GM12878 (cell line): Measurements from ENCODE around the gene SUSD6. TPM values are rescaled to one million over a fixed set of nuclear protein-coding genes. Genes with fewer than 3 reads are reported as not detected.

Experiments
- BRCA1 ChIP-seq: IDR thresholded peaks from 2 replicates; pipeline ENCODE4 v1.6.1; 2011; ENCODE audit warnings: low read depth, low read length, improper control_type of control experiment
- CEBPZ ChIP-seq: fragments of 150-350 bp; IDR thresholded peaks from 2 replicates; pipeline ENCODE4 v1.6.1; 2016; ENCODE audit warnings: low read depth, low read length
- CHD1 ChIP-seq: IDR thresholded peaks from 2 replicates; pipeline ENCODE4 v1.6.1; 2012; ENCODE audit warnings: low read depth, low read length, improper control_type of control experiment
- IKZF2 ChIP-seq, 2 experiments: fragments of 450-650 bp; IDR thresholded peaks; 2 replicates each; pipeline ENCODE4 v1.6.1; 2017; ENCODE audit warnings: mild to moderate bottlenecking in 2 of 2, moderate library complexity in 2 of 2
- RBBP5 ChIP-seq: fragments of 200-600 bp; sonication (generic); conservative IDR thresholded peaks from 2 replicates; pipeline ENCODE4 v1.6.1; 2016
- SIN3A ChIP-seq: IDR thresholded peaks from 2 replicates; pipeline ENCODE4 v1.6.1; 2012; ENCODE audit warnings: low read depth, low read length, improper control_type of control experiment
- polyA plus RNA-seq, 11 experiments: library from polyadenylated mRNA; depleted of rRNA in 4 of 11; unstranded in 6 of 11; stranded (reverse) in 5 of 11; fragments of >200 nt; fragmentation: Nextera tagmentation in 4 of 11; fragmentation: Illumina TruSeq in 1 of 11; extraction: Ambion mirVana in 4 of 11; extraction: Trizol in 1 of 11; gene quantifications; 1 replicate in 1 of 11; 2 replicates in 10 of 11; pipeline versions ENCODE4 v1.2.1 to v1.2.3, GENCODE V29; 2011 to 2016; ENCODE audit warnings: inconsistent platforms in 2 of 11, missing spikeins in 2 of 11, low read depth in 1 of 11
- total RNA-seq, 4 experiments: library from RNA; depleted of rRNA in 3 of 4; stranded (reverse); fragments of >200 nt in 3 of 4; fragmentation: Illumina TruSeq in 1 of 4; extraction: Trizol in 1 of 4; gene quantifications; 2 replicates each; pipeline versions ENCODE4 v1.2.1 to v1.2.3, GENCODE V29; 2013 to 2021
- TF ChIP-seq, protein P1 (sequence below): fragments of 450-650 bp; IDR thresholded peaks from 2 replicates; pipeline ENCODE4 v1.6.1; 2017; ENCODE audit warnings: mild to moderate bottlenecking, moderate library complexity
- TF ChIP-seq, protein P2 (sequence below): fragments of 450-650 bp; formaldehyde crosslinking; IDR thresholded peaks from 2 replicates; pipeline ENCODE4 v1.4.0; 2022; ENCODE audit warnings: mild to moderate bottlenecking, moderate library complexity

The SUSD6 gene
- total and polyA plus RNA-seq, 10 of the 15 experiments (the other 5 are each of a cell fraction or from before 2014, with no cell fraction given), result 6.6 to 39.8 (median 20.2) TPM

- TF ChIP-seq RBBP5, result no peak
- no peak for TF ChIP-seq CHD1
- no peak for TF ChIP-seq SIN3A
- TF ChIP-seq, protein P1, sequence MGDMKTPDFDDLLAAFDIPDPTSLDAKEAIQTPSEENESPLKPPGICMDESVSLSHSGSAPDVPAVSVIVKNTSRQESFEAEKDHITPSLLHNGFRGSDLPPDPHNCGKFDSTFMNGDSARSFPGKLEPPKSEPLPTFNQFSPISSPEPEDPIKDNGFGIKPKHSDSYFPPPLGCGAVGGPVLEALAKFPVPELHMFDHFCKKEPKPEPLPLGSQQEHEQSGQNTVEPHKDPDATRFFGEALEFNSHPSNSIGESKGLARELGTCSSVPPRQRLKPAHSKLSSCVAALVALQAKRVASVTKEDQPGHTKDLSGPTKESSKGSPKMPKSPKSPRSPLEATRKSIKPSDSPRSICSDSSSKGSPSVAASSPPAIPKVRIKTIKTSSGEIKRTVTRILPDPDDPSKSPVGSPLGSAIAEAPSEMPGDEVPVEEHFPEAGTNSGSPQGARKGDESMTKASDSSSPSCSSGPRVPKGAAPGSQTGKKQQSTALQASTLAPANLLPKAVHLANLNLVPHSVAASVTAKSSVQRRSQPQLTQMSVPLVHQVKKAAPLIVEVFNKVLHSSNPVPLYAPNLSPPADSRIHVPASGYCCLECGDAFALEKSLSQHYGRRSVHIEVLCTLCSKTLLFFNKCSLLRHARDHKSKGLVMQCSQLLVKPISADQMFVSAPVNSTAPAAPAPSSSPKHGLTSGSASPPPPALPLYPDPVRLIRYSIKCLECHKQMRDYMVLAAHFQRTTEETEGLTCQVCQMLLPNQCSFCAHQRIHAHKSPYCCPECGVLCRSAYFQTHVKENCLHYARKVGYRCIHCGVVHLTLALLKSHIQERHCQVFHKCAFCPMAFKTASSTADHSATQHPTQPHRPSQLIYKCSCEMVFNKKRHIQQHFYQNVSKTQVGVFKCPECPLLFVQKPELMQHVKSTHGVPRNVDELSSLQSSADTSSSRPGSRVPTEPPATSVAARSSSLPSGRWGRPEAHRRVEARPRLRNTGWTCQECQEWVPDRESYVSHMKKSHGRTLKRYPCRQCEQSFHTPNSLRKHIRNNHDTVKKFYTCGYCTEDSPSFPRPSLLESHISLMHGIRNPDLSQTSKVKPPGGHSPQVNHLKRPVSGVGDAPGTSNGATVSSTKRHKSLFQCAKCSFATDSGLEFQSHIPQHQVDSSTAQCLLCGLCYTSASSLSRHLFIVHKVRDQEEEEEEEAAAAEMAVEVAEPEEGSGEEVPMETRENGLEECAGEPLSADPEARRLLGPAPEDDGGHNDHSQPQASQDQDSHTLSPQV, result no peak
- TF ChIP-seq BRCA1, result no peak
- TF ChIP-seq IKZF2 (IDR thresholded peaks at IDR 0.05), result no peak; a peak in 2 of 4 replicates
- TF ChIP-seq CEBPZ, result no peak
- TF ChIP-seq, protein P2, sequence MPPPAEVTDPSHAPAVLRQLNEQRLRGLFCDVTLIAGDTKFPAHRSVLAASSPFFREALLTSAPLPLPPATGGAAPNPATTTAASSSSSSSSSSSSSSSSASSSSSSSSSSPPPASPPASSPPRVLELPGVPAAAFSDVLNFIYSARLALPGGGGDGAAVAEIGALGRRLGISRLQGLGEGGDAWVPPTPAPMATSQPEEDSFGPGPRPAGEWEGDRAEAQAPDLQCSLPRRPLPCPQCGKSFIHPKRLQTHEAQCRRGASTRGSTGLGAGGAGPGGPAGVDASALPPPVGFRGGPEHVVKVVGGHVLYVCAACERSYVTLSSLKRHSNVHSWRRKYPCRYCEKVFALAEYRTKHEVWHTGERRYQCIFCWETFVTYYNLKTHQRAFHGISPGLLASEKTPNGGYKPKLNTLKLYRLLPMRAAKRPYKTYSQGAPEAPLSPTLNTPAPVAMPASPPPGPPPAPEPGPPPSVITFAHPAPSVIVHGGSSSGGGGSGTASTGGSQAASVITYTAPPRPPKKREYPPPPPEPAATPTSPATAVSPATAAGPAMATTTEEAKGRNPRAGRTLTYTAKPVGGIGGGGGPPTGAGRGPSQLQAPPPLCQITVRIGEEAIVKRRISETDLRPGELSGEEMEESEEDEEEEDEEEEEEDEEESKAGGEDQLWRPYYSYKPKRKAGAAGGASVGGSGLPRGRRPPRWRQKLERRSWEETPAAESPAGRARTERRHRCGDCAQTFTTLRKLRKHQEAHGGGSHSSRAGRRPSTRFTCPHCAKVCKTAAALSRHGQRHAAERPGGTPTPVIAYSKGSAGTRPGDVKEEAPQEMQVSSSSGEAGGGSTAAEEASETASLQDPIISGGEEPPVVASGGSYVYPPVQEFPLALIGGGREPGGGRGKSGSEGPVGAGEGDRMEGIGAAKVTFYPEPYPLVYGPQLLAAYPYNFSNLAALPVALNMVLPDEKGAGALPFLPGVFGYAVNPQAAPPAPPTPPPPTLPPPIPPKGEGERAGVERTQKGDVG (CRISPR knock-in tag), result no peak
- TF ChIP-seq, all 136 proteins: peak for 6
Observed at GRCh38 chr14:69620211-69620611, 8.8 kb downstream of the SUSD6 start (continued).
